ENCODE data around the gene TJP1.
"Not testable (repeated sequence)": the region's sequence is repeated elsewhere in the genome, so short reads cannot be mapped to it uniquely, and the experiment has no call there.

Gene TJP1

DNA sequence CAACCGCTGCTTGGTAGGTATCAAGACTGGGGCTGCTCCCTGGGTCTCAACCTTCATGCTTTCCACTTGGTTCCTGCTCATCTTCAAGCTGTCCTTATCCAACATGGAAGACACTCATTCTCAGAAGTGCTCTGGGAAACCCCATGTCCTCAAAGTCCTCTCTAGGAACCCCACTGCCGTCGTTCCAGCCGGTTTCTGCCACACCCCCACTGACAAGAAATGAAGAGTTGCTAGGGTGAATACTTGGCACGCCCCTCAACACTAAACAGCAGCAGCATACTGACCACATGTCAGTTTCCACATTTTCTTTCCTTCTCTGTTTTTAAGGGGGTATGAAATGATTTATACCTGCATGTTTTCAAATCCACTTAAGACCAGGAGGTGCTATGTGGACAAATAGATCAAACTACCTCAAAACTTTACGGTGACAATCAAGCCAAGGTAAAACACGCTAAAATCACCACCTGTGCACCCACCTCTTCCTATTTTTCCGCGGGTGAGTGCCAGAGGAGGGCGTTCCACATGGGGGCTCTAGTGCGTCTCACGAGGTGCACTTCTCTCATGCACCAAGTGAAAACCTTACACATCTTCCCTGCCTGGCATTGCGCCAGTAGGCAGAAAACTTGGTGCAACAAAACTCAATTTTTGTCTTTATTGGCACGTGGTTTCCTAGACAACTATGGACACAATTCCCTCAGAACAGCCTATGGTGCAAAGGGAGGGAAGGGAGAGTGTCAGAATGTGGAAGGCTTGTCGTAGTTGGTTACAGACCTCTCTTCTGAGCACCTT is 125.1 kb downstream of the TJP1 start:
- no peak for DNase-seq

DNA sequence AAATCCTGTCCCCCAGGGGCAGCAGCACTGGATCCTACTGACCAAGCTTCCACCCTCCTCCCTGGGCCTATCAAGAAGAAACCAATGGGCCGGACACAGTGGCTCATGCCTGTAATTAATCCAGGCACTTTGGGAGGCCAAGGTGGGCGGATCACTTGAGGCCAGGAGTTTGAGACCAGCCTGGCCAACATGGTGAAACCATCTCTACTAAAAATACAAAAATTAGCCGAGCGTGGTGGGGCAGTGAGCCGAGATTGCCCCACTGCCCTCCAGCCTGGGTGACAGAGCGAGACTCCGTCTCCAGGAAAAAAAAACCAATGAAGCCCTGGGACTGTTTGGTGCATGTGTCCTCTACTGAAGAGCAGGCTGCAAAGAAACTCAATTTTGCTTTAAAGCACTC is 125.8 kb downstream of the TJP1 start:
- DNase-seq, result not testable (repeated sequence)

DNA sequence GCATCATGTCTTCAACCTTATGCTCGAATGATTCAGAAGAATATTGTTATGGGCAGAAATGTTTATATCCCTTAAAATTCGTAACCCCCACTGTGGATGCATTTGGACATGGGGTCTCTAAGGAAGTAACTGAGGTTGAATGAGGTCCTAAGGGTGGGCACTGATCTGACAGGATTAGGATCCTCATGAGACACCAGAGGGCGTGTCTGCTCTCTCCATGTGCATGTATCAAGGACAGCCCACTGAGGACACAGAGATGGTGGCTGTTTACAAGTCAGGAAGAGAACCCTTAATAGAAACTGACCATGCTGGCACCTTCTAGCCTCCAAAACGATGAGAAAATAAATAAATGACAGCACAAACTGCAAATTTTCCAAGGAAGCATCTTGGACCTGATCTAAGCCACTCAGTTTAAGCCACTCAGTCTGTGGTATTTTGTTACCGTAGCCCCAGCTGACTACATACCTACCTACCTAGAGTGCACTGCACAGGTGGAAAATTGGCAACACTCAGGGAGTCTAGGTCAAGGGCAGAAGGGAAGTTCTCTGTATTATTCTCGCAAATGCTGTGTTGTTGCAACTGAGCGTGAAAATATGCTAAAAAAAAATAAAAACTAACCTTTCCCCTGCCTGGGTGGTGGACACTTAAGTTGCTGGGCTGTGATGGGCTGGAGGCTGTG is 126.6 kb downstream of the TJP1 start:
- no peak for DNase-seq

DNA sequence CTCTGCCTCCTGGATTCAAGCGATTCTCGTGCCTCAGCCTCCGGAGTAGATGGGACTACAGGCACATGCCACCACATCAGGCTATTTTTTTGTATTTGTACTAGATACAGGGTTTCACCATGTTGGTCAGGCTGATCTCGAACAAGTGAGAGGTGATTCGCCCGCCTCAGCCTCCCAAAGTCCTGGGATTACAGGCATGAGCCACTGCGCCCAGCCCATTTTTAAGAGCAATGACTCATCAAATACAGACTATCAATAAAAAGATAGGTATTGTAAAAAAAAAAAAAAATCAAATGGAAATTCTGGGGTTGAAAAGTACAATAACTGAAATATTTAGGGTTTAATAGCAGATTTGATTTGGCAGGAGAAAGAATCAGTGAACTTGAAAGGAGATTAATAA is 129.0 kb downstream of the TJP1 start:
- no peak for DNase-seq

DNA sequence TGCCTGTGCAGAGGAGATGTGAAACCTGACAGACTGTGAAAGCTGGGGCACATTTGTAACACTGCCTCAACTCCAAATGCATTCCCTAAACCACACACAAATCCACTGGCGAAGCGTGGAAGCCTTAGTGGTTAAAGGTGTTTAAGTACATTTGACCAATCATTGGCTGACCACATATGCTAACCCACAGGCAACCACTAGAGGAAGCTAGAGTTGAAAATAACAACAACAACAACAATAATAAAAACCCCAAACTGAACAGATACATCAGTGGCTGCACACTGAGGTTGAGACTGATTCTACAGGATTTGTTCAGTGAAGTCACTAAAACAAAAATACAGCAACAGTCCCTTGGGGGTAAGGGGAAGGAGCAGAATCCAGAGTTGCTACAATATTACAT is 129.7 kb downstream of the TJP1 start:
- no peak for DNase-seq

DNA sequence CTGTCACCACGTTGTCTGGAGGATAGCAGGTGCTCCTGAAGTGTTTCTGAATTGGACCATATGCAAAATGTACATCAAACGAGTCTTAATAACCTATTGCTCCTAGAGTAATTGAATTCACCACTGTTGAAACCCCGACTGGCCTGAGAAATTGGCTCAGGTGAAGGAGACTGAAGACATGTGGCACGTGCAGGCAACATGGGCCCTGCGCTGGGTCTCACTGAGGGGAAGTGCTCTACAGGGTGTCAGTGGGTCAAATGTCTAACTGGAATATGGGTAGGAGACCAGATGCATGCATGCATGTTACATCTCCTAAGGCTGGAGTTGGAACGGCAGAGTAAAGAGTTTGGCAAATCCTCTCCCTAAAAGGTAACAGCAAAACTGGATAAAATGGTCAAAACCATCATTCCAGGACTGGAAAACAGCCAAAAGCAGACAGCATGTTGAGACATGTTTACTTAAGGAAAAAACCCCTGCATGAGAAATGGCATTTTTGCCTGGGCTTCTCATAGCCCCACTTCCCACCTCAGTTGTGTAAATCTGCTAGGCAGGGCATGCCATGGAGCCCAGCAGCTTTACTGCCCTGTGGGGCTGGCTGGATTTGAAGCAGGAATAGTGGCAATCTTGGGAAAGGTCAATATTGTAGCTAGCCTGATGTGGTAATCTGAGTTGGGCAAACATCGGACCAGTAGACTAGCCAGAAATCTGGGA is 131.3 kb downstream of the TJP1 start:
- DNase-seq, result no peak

DNA sequence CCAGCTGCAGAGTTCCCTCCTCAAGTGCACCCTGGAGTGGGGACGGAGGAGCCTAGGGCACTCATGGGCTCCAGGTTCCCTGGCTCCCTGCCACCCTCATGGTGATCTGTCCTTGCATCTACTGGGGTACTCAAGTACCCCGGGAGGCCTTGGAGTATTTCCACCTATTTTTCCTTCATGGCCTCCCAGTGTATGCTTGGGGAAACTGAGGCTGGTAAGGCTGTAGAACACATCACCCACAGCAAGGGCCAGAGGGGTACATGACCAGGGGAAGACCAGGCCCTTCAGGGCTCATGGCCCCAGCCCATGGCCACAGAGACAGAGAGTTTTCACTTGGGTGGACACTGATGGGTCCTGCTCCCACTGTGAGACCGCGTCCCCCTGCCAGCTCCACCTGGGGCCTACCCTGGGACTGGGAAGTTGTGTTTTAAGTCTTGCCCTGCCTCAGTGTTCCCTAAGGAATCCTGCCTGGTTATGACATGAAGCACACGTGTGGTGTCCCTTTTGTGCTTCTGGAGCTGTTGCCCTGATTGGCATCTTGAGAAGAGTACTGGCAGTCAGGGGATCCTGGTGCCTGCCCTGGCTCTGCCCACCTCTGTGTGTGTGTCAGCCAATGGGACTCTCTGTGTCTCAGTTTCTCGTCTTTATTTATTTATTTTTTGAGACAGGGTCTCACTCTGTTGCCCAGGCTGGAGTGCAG is 132.8 kb downstream of the TJP1 start:
- no peak for DNase-seq

DNA sequence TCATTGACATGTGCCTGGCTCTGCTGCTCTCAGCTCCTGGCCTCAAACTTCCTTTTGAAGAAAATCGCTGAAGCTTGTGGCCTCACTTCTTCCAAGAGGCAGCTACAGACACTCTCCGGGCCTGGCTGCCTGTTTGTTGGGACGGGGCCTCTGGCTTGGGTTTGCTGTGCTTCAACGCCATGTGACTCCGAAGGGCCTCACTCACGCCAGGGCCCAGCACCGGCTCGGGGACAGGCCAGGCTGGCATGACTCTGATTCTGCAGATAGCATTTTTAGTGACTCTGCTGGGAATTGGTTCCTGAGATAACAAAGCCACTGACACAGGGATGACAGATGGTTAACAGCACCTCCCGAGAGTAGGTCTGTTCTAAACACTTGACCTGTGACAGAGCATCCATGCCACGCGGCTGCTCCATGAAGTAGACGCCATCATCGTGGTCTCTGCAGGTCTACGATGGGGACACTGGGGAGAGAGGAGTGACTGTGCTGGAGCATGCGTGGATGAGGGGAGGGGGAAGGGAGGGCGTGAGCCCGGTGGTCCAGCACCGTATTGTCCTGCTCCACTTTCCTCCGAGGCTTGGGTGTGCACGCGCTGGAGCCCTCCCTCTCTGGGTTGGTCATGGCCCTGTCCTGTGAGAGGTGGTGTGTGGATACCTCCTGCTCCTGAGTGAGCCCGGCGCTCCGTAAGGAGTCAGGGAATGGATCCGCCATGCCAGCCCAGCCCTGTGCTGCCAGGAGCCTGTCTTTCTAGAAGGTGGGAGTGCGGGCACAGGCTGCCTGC is 133.6 kb downstream of the TJP1 start:
- DNase-seq, result no peak

DNA sequence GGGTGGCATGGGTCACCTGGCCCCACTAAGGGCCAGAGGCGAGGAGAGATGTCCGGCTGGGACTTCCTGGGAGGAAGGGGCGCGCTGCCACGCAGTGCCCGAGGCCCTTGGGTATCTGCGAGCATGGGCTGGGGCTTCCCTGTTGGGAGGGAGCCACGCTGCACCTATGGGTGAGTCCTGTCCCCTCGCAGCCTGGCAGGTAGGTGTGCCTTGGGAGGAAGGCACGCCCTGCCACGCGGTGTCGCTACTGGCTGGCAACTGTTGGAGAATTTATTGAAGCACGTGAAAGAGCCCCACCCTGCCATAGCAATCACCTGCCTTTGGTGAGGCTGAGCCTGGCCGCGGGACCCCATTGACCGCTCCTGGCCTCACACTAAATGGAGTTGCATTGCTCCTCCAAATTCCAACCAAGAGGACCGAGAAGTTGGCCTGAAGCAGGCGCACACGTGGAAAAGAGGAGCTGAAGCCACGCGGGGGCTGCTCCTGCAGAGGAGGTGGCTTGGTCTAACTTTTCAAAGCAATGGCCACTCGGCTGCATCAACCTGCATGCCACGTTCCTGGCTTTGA is 134.2 kb downstream of the TJP1 start:
- DNase-seq, result no peak

DNA sequence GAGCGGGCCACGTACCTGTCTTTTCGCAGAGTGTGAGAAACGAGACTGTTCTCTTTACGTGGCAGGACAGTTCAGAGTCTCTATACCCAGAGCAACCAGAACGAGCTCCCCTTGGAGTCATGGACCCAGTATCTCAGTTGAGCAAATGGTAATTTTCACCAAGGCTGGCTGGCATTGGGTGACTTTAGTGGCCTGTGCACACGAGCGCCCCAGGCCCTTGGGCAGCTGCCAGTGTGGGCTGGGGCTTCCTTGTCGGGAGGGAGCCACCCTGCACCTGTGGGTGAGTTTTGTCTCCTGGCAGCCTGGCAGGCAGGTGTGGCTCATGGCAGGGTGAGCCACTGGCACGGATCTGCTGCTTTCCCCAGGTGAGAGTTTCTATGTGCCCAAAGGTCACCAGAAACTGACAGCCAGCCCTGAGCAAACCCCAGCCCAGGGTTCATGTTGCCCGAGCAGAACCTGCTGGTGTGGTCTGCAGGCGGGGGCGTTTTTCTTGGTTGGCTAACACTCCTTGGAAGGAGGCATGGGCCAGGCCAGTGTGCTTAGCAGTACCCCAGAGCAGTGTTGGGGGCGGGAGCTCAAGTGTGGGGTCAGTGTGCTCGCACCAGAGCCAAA is 135.0 kb downstream of the TJP1 start:
- DNase-seq, result no peak

DNA sequence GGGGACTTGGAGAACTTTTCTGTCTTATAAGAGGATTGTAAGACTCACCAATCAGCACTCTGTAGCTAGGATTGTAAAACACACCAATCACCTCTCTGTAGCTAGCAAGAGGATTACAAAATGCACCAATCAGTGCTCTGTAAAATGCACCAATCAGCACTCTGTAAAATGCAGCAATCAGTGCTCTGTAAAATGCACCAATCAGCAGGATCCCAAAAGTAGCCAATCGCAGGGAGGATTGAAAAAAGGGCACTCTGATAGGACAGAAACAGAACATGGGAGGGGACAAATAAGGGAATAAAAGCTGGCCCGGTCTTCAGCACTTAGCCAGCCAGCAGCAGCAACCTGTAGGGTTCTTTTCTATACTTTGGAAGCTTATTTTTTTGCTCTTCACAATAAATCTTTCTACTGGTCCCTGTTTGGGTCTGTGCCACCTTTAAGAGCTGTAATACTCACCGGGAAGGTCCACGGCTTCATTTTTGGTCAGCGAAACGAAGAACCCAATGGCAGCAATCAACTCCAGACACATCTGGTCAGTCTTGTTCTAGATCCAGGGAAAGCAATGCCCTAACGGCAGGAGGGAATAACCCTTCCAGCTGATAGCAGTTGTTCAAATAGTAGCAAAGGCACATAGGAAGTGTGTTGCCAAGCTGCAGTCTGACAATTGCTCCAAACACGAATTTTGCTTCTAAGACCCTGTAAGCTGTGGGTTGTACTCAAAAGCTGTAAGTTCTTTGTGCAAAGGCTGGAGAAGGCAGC is 135.6 kb downstream of the TJP1 start:
- no peak for DNase-seq

DNA sequence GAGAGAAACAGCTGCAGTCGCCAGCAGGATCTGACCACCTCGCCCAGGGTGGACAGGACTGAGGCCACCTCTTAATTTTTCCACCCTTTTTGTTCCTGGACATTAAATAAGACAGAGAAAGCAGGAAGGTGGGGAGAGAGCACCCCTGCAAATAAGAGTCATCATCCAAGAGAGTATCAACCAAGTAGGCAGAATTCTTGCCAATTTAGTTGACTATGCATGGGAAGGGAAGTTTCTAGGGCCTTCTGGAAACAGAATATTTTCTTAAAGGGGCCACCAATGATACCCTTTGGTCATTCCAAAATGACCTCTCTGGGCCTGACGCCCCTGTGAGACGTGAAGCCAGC is 136.2 kb downstream of the TJP1 start:
- DNase-seq, result no peak

DNA sequence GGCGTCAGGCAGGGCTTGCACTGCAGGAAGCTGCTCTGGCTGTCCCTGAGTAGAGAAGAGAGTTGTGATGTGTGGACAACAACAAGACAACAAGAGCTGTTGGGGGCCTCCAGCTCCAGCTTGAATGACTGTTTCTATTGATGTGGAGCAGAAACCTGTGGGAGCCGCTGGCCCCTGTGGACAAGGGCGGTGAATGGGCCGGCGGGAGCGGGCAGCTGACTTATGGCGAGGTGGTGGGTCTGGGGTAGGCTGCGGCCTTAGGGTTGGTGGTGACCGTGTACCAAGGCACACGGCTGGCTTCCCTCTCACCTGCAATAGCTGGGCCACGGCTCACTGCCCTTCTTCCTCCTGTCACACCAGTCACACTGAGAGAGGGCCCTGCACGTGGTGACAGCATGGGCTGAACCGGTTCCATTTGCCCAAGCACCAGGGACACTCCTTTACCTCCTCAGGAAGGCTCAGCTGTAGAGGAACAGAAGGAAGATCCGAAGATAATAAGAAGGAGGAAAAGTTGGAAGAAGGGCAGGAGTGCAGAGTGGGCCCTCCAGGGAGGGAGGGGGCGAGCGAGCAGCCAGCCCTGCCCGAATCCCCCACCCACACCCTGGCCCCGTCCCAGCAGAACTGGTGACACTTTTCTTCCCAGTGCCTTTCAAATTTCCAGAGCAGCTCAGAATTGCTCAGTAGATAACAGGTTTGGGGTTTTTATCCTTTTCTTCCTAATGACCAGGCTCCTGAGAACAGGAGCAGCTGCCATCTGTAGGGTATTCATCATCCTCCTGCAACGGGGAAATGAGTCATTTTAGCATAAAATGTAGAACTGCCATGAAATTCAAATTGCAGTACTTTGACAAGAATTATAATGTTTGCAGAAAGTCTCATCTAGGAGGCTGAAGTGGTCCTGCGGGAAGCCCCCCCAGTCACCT is 136.9 kb downstream of the TJP1 start:
- no peak for DNase-seq

DNA sequence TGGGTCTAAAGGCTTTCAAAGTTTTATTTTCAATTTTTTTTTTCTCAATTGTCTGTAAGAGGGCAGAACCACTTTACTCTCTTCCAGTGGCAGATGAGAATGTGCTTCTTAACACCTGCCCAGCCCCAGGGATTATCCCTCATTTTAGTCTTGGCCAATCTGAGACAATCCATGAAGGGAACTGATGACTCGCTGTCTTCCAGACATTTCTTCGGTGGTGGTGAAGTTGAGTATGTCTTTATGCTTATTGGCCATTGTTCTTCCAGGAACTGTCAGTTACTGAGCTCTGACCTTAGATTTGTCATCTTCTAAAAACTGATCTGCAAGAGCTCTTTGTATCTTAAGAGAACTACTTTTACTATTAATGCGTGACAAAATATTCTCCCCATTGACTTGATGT is 139.5 kb downstream of the TJP1 start:
- DNase-seq, result no peak

DNA sequence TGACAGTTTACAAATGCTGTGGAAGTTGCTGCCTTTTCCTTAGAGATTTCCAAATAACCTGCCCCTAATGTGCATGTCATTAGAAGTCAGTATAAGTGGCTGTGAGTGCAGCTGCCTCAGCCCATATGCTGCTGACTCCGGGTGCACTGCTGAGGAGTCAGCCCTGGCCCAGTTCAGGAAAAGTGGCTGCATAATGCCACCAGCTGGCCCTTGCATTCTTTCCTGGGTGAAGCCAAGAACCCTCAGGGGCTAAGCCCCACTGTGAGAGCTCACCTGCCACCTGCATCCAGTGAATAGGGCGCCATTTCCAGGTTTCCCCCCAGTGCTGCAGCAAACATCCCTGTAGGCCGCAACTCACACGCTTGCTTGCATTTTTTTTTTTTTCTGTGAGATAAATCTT is 139.9 kb downstream of the TJP1 start:
- DNase-seq, result no peak

DNA sequence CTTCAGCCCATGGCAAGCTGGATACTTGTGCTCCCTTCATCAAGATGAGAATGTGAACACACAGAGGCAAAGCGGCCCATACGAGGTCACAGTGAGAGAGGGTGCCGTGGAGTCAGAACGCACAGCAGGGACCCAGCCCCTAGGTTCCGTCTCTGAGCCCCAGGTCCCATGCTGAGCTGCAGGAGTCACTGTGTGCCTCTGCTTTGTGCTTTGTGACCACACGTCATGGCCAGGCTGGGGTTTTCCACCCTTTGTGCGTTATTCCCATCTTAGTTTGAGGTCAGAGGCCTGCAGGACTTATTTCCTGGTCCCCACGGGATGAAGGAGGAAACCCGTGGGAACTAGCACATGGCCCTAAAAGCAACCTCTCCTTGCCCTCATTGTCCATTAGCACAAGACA is 140.3 kb downstream of the TJP1 start:
- DNase-seq, result no peak

DNA sequence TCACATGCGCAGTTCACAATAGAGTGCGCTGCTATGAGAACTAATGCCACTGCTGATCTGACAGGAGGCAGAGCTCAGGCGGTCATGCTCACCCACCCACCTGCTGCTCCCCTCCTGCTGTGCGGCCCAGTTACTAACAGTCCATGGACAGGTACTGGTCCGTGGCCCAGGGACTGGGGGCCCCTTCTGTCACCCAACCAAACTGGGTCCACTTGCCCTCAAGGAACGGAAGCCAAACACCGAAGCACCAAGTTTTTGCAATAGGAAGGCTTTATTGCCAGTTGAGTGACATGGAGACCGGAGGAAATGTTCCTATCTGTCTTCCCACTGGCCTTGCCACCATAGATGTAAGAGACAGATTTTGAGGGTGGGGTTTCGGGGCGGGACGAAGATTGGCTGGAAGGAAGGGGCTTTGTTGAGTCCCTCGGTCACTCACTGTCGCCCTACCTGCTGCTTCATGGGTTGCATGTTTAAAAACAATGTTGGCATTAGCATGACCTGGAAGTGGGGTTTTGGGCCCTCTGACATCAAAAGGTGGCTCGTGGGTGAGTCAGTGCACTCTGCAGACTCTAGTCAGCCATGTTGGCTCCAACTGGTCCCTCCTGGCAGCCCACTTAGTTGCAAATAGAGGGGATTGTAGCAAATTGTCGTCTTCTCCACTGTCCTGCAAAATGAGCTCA is 141.0 kb downstream of the TJP1 start:
- DNase-seq, result no peak

DNA sequence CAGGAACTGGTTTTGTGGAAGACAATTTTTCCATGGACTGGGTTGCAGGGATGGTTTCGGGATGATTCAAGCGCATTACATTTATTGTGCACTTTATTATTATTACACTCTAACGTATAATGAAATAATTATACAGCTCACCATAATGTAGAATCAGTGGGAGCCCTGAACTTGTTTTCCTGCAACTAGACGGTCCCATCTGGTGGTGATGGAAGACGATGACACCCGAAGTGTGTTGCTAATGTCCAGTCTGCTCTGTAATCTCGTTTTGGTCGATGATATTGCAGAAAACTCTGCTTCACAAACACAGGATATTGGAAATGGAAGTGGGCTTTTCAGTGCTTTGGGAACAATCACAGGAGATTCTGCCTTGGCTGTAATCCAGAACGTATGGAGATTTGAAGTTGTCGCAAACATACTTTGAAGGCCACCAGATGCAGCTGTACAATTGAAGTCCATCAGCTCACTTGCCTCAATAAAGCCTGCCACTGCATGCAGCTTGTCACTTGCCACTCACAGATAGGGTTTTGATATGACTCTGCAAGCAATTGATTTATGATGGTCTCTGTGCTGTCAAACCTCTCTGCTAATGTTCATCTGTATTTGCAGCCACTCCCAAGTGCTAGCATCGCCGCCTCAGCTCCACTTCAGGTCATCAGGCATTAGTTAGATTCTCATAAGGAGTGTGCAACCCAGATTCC is 141.7 kb downstream of the TJP1 start:
- no peak for DNase-seq
